ENCODE measurements around the gene GRIN1. TPM values are rescaled to one million over a fixed set of nuclear protein-coding genes. Genes with fewer than 3 reads are reported as not detected.

GRIN1 gene
- total RNA-seq, 2 donors from 2014 or later: not detected

GRCh38 chr9:137191245-137191644 is 52.3 kb downstream of the GRIN1 start:
- Histone ChIP-seq H3K27me3 (replicated peaks; ENCODE audit: insufficient read depth) (no peaks in the 10 kb centered on the region), H3K27ac (no peak overlapping the region), H3K4me1 (ENCODE audit: control insufficient read depth in 1 of 2, low read depth in 2 of 2) (peaks cover 28 to 34% of the 10 kb centered on the region in 2 donors), H3K36me3 (peaks cover 15% of the 10 kb centered on the region), H3K9me3 (no peaks in the 10 kb centered on the region), H3K4me3 (no peak overlapping the region)
- ATAC-seq (ENCODE audit: insufficient number of reproducible peaks, low FRiP score, low read depth): no peak
- no peak for DNase-seq (ENCODE audit: low spot score)
- TF ChIP-seq CTCF (IDR thresholded peaks at IDR 0.05): no peak

GRCh38 chr9:137191691-137192447 is 52.9 kb downstream of the GRIN1 start:
- DNase-seq (ENCODE audit: low spot score) (no peak), ATAC-seq (ENCODE audit: insufficient number of reproducible peaks, low FRiP score, low read depth) (no peak)
- Histone ChIP-seq H3K4me3 (no peak overlapping the region), H3K27ac (no peak overlapping the region), H3K27me3 (replicated peaks; ENCODE audit: insufficient read depth) (no peaks in the 10 kb centered on the region), H3K4me1 (ENCODE audit: control insufficient read depth in 1 of 2, low read depth in 2 of 2) (peaks cover 22 to 27% of the 10 kb centered on the region in 2 donors), H3K9me3 (no peaks in the 10 kb centered on the region), H3K36me3 (peaks cover 15% of the 10 kb centered on the region)
- no peak for TF ChIP-seq CTCF (IDR thresholded peaks at IDR 0.05)

GRCh38 chr9:137192448-137192780 is 53.5 kb downstream of the GRIN1 start:
- Histone ChIP-seq H3K27me3 (replicated peaks; ENCODE audit: insufficient read depth) (no peaks in the 10 kb centered on the region), H3K36me3 (peaks cover 15% of the 10 kb centered on the region), H3K27ac (no peak overlapping the region), H3K4me1 (ENCODE audit: control insufficient read depth in 1 of 2, low read depth in 2 of 2) (peaks cover 16 to 24% of the 10 kb centered on the region in 2 donors), H3K4me3 (no peak overlapping the region), H3K9me3 (no peaks in the 10 kb centered on the region)
- ATAC-seq (ENCODE audit: insufficient number of reproducible peaks, low FRiP score, low read depth) (no peak), DNase-seq (ENCODE audit: low spot score) (no peak)
- no peak for TF ChIP-seq CTCF (IDR thresholded peaks at IDR 0.05)

- Histone ChIP-seq H3K27ac (no peak overlapping the region), H3K27me3 (replicated peaks; ENCODE audit: insufficient read depth) (no peaks in the 10 kb centered on the region), H3K4me3 (no peak overlapping the region), H3K36me3 (peaks cover 15% of the 10 kb centered on the region), H3K9me3 (no peaks in the 10 kb centered on the region), H3K4me1 (ENCODE audit: control insufficient read depth in 1 of 2, low read depth in 2 of 2) (peaks cover 12 to 24% of the 10 kb centered on the region in 2 donors)
- TF ChIP-seq CTCF (IDR thresholded peaks at IDR 0.05): no peak
- DNase-seq (ENCODE audit: low spot score) (no peak), ATAC-seq (ENCODE audit: insufficient number of reproducible peaks, low FRiP score, low read depth) (no peak)
These were observed 53.9 kb downstream of the GRIN1 start for GRCh38 chr9:137192859-137193258.

- no peaks in the 10 kb centered on the region for H3K27me3 ChIP-seq (replicated peaks; ENCODE audit: insufficient read depth)
- ATAC-seq (ENCODE audit: insufficient number of reproducible peaks, low FRiP score, low read depth) (no peak), DNase-seq (ENCODE audit: low spot score) (no peak)
- H3K27ac ChIP-seq: no peak overlapping the region
- peaks cover 15% of the 10 kb centered on the region for H3K36me3 ChIP-seq
- TF ChIP-seq CTCF (IDR thresholded peaks at IDR 0.05): no peak
- H3K4me3 ChIP-seq: no peak overlapping the region
- H3K4me1 ChIP-seq (ENCODE audit: control insufficient read depth in 1 of 2, low read depth in 2 of 2): peaks cover 13 to 32% of the 10 kb centered on the region in 2 donors
- H3K9me3 ChIP-seq: no peaks in the 10 kb centered on the region
These were observed 54.8 kb downstream of the GRIN1 start for GRCh38 chr9:137193771-137194170.
